Natural killer cell (primary cell): ENCODE measurements around the gene MXRA7. TPM values are rescaled to one million over a fixed set of nuclear protein-coding genes. Genes with fewer than 3 reads are reported as not detected.

Experiments
- ATAC-seq, 3 donors: fragments of 150-1000 bp in 2 of 3; fragments of 200-7000 bp in 1 of 3; cut with Tn5 transposase; 1 replicate in 1 of 3; 2 replicates in 2 of 3; pipeline ENCODE4 v1.10.0; 2021; ENCODE audit warnings: mild to moderate bottlenecking in 2 of 3, moderate library complexity in 2 of 3
- DNase-seq, 2 donors: peaks; one replicate each; pipeline versions ENCODE4 v3.0.0 to v3.0.0-alpha.2; 2013 to 2021; ENCODE audit warnings: mixed read lengths in 1 of 2
- H3K27ac ChIP-seq: one replicate; pipeline ENCODE4 v1.5.1; 2013; ENCODE audit warnings: mild to moderate bottlenecking, low read length
- H3K27me3 ChIP-seq: one replicate; pipeline ENCODE4 v1.6.1; 2013; ENCODE audit warnings: low read length; ENCODE audit not compliant: control insufficient read depth, insufficient read depth
- H3K36me3 ChIP-seq: one replicate; pipeline ENCODE4 v1.6.1; 2013; ENCODE audit warnings: low read length; ENCODE audit not compliant: control insufficient read depth, insufficient read depth
- H3K4me1 ChIP-seq: one replicate; pipeline ENCODE4 v1.6.1; 2013; ENCODE audit warnings: low read length; ENCODE audit not compliant: control insufficient read depth, insufficient read depth
- H3K4me3 ChIP-seq: one replicate; pipeline ENCODE4 v1.5.1; 2013; ENCODE audit warnings: low read length
- H3K9me3 ChIP-seq: one replicate; pipeline ENCODE4 v1.6.1; 2013; ENCODE audit warnings: low read length; ENCODE audit not compliant: control insufficient read depth, insufficient read depth
- H3K27ac Mint-ChIP-seq, 2 donors: one replicate each; pipeline ENCODE4 v1.8.0; 2022; ENCODE audit warnings: mild to moderate bottlenecking in 2 of 2, mixed read lengths in 2 of 2, moderate library complexity in 1 of 2
- H3K27me3 Mint-ChIP-seq, 2 donors: one replicate each; pipeline ENCODE4 v1.8.0; 2022; ENCODE audit warnings: low read depth in 2 of 2, mixed read lengths in 2 of 2
- H3K36me3 Mint-ChIP-seq: one replicate; pipeline ENCODE4 v1.8.0; 2022; ENCODE audit warnings: mixed read lengths
- H3K4me1 Mint-ChIP-seq, 2 donors: one replicate each; pipeline ENCODE4 v1.8.0; 2022; ENCODE audit warnings: mixed read lengths in 2 of 2
- H3K4me3 Mint-ChIP-seq: one replicate; pipeline ENCODE4 v1.8.0; 2022; ENCODE audit warnings: mild to moderate bottlenecking, moderate library complexity, mixed read lengths
- H3K9me3 Mint-ChIP-seq, 2 donors: one replicate each; pipeline ENCODE4 v1.8.0; 2022; ENCODE audit warnings: mixed read lengths in 2 of 2
- WGBS: methylation state at CpG from one replicate; pipeline ENCODE4 v1.1.7; 2013; ENCODE audit warnings: missing lambda C conversion rate; ENCODE audit not compliant: insufficient coverage; 5-methylcytosine and 5-hydroxymethylcytosine counted together
- intact Hi-C: fragments of 100-400 bp; cut with micrococcal nuclease; formaldehyde crosslinking; loops from one replicate; pipeline ENCODE4 v1.14.2; 2022
- total RNA-seq, 4 donors: library from RNA; stranded (reverse); fragments of 120-200 nt in 1 of 4; gene quantifications; one replicate each; pipeline versions ENCODE4 v1.2.3 to v1.2.4, GENCODE V29; 2013 to 2022
- TF ChIP-seq, protein P1 (sequence below): fragments of 200-600 bp; IDR thresholded peaks from one replicate; pipeline ENCODE4 v1.8.0; 2022; ENCODE audit warnings: antibody characterized with exemption

Gene MXRA7
- total RNA-seq, 3 donors from 2014 or later (not counting 1 experiment from before 2014, with no cell fraction given) = 31.6 to 47.6 (median 46.5) TPM

DNA sequence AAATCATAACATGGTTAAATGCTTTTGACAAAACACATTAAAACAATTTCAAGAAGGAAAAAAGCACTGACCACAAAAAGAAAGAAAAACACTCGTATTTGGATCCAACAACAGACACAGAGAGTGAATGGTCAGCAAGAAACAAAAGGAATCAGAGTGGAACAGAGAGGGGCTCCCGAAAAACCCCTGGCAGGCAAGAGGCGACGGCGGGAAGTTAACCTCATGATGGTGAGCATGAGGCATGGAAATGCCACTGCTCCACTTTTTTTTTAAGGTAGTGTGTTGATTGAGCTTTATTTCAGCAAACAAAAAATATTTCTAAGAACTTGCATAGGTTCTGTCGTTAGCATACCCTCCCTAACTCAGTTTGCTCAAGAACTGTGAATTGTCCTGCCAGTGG is 35.1 kb downstream of the MXRA7 start:
- WGBS = 100% methylated on average over 6 of the region's 6 CpGs
- intact Hi-C loops = no loop called here

DNA sequence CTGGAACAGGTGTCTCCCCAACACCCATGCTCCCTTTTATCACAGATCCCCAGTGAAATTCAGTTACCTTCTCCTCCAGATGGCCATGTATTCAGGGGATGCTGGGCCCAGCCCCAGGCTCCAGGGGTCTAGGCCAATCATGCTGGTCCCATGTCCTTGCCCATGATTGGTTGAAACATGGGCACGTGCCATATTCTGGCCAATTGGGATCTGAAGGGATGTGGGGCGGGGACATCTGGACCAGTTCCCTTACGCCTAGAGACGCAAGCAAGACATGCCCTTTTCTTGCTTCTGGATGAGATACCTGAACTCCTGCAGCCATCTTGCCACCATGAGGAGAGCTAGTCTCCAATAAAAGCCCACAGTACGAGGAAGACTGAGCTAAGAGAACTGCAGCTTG is 36.2 kb downstream of the MXRA7 start:
- Histone ChIP-seq H3K27ac (no peak overlapping the region), H3K9me3 (no peaks in the 10 kb centered on the region), H3K27me3 (no peaks in the 10 kb centered on the region), H3K4me1 (peaks cover 45% of the 10 kb centered on the region), H3K4me3 (no peak overlapping the region), H3K36me3 (no peaks in the 10 kb centered on the region)
- TF ChIP-seq, protein P1, sequence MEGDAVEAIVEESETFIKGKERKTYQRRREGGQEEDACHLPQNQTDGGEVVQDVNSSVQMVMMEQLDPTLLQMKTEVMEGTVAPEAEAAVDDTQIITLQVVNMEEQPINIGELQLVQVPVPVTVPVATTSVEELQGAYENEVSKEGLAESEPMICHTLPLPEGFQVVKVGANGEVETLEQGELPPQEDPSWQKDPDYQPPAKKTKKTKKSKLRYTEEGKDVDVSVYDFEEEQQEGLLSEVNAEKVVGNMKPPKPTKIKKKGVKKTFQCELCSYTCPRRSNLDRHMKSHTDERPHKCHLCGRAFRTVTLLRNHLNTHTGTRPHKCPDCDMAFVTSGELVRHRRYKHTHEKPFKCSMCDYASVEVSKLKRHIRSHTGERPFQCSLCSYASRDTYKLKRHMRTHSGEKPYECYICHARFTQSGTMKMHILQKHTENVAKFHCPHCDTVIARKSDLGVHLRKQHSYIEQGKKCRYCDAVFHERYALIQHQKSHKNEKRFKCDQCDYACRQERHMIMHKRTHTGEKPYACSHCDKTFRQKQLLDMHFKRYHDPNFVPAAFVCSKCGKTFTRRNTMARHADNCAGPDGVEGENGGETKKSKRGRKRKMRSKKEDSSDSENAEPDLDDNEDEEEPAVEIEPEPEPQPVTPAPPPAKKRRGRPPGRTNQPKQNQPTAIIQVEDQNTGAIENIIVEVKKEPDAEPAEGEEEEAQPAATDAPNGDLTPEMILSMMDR = no peak
- WGBS = 100% methylated on average over 5 of the region's 5 CpGs
- Mint-ChIP-seq H3K9me3 (no peaks in the 10 kb centered on the region), H3K36me3 (no peaks in the 10 kb centered on the region), H3K27ac (peak overlapping the region in 1 of 2 donors; percentile 24), H3K27me3 (no peaks in the 10 kb centered on the region), H3K4me3 (no peak overlapping the region), H3K4me1 (peaks cover 23 to 26% of the 10 kb centered on the region in 2 donors)
- intact Hi-C loops = loop anchor here (5.0 kb wide), 2 partner anchors 117 to 157 kb away; no protein-coding TSS in a partner anchor
- ATAC-seq (no peak), DNase-seq (no peak)

More for the DNA sequence above, 35.1 kb downstream of the MXRA7 start:
- Mint-ChIP-seq H3K4me1 (peaks cover 21 to 22% of the 10 kb centered on the region in 2 donors), H3K4me3 (no peak overlapping the region), H3K9me3 (no peaks in the 10 kb centered on the region), H3K27me3 (no peaks in the 10 kb centered on the region), H3K27ac (no peak overlapping the region), H3K36me3 (no peaks in the 10 kb centered on the region)
- Histone ChIP-seq H3K9me3 (no peaks in the 10 kb centered on the region), H3K36me3 (no peaks in the 10 kb centered on the region), H3K4me1 (peaks cover 47% of the 10 kb centered on the region), H3K27ac (no peak overlapping the region), H3K27me3 (no peaks in the 10 kb centered on the region), H3K4me3 (no peak overlapping the region)
- TF ChIP-seq, protein P1 = no peak
- ATAC-seq (no peak), DNase-seq (no peak)

DNA sequence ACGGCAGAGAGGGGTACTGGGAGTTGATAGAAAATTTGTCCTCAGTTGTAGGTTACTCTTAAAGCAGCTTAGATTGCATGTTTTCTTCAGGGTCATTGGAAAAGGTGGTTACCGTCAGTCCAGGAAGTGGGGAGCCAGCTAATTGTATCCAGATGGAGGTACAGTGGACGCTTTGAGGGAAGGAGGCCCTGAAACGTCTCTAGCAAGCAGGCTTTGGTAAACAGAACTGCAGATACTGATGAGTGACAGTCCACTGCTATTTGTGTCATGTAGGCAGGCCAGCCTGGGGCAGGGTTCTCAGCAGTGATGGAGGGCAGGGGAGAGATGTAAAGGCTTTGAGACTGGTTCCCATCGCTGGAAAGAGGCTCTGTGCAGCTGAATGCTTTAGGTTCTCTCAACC is 37.0 kb downstream of the MXRA7 start:
- peaks cover 23 to 26% of the 10 kb centered on the region in 2 donors for H3K4me1 Mint-ChIP-seq
- WGBS = 89% methylated on average over 4 of the region's 5 CpGs
- DNase-seq (no peak), ATAC-seq (no peak)
- H3K27me3 Mint-ChIP-seq = no peaks in the 10 kb centered on the region
- H3K4me3 ChIP-seq = no peak overlapping the region
- no peaks in the 10 kb centered on the region for H3K36me3 ChIP-seq
- no peak overlapping the region for H3K27ac ChIP-seq
- H3K4me1 ChIP-seq = peaks cover 39% of the 10 kb centered on the region
- intact Hi-C loops = loop anchor here (5.0 kb wide), 2 partner anchors 116 to 156 kb away; no protein-coding TSS in a partner anchor
- no peak overlapping the region for H3K4me3 Mint-ChIP-seq
- no peaks in the 10 kb centered on the region for H3K36me3 Mint-ChIP-seq
- TF ChIP-seq, protein P1 = no peak
- no peaks in the 10 kb centered on the region for H3K9me3 ChIP-seq
- H3K27me3 ChIP-seq = no peaks in the 10 kb centered on the region
- no peaks in the 10 kb centered on the region for H3K9me3 Mint-ChIP-seq
- H3K27ac Mint-ChIP-seq = peak overlapping the region in 1 of 2 donors; percentile 24

DNA sequence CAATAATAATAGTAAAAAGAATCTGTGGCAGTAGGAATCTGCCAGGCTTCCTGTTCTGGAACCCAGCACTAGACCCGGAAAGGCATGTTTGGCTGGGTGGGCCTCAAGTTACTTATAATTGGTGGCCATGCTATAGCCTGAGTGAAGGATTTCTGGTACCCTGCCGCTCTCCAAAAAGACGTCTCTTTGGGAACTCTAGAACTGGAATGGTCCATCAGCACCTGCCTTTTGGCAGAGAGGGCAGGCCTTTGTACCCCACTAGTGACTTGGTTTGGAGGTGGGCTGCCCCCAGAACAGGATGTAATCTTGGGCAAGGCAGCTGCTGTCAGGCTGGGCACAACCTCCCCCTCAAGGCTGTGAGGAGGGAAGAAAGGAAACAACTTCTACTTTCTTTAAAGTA is 37.9 kb downstream of the MXRA7 start:
- Mint-ChIP-seq H3K4me3 (peak overlapping the region; percentile 87), H3K9me3 (no peaks in the 10 kb centered on the region), H3K4me1 (peaks cover 23 to 26% of the 10 kb centered on the region in 2 donors), H3K36me3 (no peaks in the 10 kb centered on the region), H3K27ac (peak overlapping the region; percentile 91 to 97), H3K27me3 (no peaks in the 10 kb centered on the region)
- no peaks in the 10 kb centered on the region for H3K36me3 ChIP-seq
- TF ChIP-seq, protein P1 = no peak
- H3K4me3 ChIP-seq = no peak overlapping the region
- no peak overlapping the region for H3K27ac ChIP-seq
- no peak for DNase-seq
- WGBS = 95% methylated on average over 3 of the region's 3 CpGs
- peaks cover 31% of the 10 kb centered on the region for H3K4me1 ChIP-seq
- intact Hi-C loops = loop anchor here (5.0 kb wide), 2 partner anchors 116 to 156 kb away; no protein-coding TSS in a partner anchor
- H3K9me3 ChIP-seq = no peaks in the 10 kb centered on the region
- no peaks in the 10 kb centered on the region for H3K27me3 ChIP-seq
- no peak for ATAC-seq
